HG02938 (cell line): ENCODE results near the gene ANKRD2.
"Not testable (repeated sequence)": the region's sequence is repeated elsewhere in the genome, so short reads cannot be mapped to it uniquely, and the experiment has no call there.

Experiments used
- ATAC-seq: cut with Tn5 transposase; IDR thresholded peaks from one replicate; pipeline ENCODE4 v1.9.1; 2021; ENCODE audit warnings: mild to moderate bottlenecking, moderate library complexity; ENCODE audit not compliant: unreplicated experiment

The ANKRD2 gene

DNA sequence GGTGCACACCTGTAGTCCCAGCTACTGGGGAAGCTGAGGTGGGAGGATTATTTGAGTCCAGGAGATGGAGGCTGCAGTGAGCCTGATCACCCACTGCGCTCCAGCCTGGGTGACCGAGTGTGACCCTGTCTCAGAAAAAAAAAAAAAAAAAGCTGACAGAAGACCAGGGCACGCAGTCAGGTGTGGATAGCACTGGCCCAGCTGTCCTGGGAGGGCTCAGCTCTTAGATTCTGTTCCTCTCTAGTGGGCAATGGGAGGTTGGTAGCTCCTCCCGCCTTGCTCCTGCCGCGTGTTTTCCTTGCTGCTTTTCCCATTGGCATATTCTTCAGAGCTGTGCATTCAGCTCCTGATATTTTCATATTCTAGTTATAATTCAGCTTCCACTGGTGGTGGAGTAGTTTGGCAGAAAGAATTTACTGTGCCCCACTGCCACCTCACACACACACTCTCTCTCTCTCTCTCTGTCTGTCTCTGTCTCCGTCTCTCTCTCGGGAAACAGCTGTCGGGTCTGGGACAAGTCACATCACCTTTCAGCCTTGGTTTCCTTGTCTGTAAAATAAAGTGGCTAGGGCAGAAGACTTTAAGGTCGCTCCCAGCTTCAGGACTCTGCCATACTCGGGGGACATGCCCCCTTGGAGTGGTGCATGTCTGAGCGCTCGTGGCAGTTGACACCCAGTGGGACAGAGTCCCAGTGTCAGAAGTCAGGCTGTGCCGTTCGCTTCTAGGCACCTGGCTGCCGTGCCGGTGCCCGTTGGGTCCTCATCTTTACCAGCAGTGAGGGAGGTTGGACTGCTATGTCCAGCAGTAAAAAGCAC is 25.9 kb upstream of the ANKRD2 start:
- ATAC-seq: no peak

DNA sequence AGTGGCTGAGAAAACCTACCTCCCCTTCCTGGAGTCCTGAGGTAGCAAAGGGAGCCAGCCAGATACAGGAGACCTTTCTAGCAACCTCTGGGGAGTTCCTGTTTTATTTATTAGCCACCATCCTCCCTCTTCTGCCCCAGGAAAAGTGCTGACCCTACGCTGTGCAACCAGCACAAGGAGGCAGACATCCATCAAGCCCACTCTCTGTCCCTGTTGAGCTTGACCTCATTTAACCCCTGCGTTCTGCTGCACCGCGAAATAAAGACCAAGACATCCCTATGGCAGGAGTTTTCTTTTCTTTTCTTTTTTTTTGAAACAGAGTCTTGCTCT is 25.3 kb upstream of the ANKRD2 start:
- ATAC-seq: no peak

DNA sequence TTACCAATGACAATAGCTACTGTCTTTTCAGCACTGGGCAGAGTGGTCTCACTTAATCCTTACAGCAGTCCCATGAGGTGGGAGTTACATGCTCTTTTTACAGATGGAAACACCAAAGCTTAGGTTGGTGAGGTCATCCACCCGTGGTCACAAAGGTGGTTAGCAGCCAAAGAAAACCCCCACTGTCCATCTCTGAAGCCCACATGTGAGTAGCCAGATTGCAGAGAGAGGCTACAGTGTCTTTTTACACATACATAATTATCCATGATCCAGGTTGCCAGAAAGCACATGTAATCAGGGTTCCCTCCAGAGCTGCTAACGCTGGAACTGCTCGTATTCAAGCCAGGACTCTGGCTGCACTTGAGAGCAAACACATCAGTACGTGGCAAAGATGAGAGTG is 24.6 kb upstream of the ANKRD2 start:
- no peak for ATAC-seq

DNA sequence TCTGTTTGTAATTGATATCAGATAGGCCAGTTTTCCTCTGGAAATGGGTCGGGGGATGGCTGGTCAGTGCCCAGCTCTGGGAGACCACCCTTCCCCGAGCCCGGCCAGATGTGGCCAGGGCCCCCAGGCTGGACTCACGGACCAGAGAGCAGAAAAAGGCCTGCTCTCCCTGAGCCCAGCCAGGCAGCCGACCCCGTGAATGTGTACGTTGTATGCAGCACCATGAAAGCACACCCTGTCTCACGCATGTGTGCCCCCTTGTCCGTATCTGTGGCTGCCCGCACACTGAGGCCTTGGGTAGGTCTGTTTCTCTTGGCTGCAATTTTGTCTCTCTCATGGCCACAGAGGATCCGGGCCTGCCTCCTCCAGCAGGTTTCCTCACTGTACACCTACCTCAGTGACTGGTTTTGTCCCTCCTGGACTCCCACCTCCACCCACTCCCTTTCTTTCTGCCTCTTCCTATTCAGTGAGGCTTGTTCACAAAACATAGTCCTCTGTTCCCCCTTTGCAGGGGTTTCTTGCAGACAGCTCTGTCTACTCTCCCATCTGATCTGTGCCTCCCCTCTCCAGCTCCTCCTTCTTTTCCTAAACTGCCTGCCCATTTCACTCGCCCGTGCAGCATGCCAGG is 23.6 kb upstream of the ANKRD2 start:
- no peak for ATAC-seq

DNA sequence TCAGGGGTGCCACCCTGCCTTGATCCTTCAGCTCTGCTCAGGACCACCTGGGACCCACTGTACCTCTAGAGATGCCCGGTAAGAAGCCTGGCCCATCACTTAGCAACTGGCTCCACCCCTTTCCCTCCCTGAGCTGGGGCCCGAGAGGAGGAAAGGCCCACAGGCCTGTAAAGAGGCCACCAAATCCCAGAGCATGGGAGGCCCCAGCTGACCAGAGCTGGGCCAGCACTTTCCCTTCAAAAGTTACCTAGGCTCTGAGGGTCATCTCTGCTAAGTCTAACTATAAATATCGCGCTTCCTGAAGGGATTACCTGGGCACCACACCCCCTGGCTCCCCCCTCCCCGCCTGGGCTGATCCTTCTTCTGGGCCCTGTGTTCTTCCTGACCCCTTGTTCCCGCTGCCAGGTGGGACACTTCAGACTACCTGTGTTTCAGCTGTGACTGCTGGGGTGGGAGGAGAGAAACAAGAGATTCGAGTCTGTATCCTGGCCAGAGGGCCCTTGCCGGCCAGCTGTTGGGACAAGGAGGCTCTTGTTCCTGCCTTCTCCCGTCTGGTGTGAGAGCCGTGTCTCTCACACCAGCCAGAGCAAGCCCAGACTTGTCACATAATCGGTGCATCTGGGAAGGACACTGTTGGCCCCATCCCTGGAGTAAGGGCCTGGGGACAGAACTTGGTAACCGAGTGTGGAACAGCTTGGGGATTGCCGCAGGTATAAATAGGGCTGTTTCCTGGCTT is 22.8 kb upstream of the ANKRD2 start:
- ATAC-seq: no peak

DNA sequence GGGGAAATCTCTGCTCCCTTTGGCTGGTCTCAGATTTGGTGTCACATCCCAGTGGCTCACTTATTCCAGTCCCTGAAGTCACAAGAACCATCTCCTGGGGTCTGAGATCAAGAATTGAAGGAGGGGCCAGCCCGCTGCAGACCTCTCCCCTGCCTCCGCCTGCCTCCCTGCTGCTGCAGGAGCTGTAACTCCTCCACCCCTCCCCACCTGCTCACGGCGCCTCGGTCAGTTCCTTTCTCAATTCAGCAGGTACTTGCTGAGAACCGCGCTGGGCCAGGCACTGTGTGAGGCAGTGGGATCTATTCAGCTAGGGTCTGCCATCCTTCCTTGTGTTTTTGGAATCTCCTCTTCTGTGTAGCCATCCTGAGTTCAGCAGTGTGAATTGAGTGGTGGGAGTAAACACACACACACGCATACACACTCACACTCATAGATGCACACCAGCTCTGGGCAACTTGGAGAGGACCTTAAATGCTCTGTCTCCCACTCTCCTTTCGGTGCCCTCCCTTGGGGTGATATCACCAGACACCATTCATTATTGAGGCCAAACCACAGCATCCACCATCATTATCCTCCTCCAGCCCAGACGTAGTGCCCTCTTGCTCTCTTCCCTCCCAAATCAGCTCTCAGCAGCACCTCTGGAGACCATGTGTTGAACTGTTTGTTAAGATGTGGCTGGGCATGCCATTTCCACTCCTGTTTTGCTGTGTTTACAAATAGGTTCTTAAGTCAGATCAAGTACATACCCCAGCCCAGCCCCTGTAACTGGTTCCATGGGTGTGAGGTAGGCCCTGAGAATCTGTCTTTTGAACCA is 22.0 kb upstream of the ANKRD2 start:
- no peak for ATAC-seq

DNA sequence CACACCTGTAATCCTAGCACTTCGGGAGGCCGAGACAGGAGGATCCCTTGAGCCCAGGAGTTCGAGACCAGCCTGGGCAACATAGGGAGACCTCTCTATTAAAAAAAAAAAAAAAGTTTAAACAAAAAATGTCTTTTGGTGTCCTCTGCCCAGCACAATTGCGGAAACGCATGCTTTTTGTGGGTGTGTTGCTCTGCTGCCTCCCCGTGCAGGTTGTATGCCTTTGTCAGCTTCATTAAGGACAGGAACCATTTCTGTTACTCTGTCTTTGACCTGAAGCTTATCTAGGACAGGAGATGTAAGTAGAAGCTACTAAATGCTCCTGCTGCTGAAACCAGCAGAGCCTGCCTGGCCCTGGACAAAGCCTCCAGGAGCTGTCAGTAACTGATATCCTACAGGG is 21.3 kb upstream of the ANKRD2 start:
- ATAC-seq: no peak

DNA sequence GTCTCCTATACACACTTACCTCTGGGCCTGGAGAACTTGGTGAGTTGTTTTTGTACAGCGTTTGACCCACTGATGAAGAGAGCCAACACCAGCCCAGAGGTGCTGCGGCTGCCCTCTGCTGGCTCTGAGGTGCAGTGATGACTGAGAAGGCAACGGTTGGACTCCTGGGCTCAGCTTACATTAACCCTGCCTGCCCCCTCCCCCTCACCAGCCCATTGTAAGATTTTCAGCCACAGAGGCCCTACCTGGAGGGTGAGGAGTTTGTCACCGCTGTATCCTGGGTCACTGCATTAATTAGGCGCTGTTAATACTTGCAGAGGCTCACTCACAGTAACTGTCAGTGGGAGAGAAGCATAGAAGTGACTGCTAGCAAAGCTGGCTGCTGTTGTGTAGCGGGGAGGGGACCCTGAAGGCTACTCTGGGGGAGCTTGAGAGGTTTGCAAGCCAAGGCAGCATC is 19.0 kb upstream of the ANKRD2 start:
- ATAC-seq: no peak

DNA sequence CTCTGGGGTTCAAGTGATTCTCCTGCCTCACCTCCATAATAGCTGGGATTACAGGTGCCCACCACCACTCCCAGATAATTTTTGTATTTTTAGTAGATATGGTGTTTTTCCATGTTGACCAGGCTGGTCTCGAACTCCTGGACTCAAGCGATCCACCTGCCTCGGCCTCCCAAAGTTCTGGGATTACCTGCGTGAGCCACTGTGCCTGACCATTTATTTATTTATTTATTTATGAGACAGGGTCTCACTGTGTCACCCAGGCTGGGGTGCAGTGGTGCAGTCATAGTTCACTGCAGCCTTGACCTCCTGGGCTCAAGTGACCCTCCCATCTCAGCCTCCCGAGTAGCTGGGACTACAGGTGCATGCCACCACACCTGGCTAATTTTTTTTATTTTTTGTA is 18.2 kb upstream of the ANKRD2 start:
- not testable (repeated sequence) for ATAC-seq

DNA sequence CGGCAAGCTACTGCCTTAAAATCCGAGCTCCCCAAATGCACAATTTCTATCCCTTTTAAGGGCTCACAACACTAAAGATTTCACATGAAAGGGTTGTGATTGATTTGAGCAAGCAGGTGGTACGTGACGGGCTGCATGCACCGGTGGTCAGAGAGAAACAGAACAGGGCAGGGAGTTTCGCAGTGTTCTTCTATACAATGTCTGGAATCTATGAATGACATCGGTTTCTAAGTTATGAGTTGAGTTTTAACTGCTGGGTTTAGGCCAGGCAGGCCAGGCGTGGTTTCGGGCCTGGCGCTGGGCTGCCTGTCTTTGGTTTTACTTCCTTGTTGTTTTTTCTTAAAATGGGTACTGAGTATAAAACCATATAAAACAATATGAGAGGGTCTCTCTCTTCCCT is 17.0 kb upstream of the ANKRD2 start:
- not testable (repeated sequence) for ATAC-seq

DNA sequence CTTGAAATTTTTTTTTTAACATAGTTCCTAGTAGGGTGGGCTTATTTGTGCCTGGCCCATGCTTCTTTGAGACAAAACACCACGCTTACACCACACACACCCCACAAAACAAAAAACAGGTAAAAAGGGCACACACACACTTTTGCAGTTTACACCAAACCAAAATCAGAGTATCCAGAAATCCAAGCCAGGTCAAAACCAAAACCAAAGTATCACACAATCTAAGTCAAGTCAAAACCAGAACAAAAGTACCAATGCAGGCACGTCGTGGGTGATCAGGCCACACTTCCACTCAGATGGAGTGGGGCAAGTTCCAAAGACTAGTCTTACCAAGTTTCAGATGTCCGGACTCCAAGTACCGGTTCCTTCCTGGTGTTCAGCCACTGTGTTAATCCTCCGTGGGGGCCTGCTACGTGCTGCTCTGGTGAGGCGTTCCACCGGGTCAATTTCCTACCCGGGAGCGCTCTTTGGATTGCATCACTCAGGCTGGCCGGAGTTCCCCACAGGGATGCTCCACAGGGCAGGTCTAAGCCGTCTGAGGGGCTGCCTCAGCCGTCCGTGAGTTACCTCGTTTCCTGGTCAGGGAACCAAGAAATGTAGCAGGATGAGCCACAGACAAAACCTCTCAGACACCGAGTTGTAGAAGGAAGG is 11.7 kb upstream of the ANKRD2 start:
- not testable (repeated sequence) for ATAC-seq

DNA sequence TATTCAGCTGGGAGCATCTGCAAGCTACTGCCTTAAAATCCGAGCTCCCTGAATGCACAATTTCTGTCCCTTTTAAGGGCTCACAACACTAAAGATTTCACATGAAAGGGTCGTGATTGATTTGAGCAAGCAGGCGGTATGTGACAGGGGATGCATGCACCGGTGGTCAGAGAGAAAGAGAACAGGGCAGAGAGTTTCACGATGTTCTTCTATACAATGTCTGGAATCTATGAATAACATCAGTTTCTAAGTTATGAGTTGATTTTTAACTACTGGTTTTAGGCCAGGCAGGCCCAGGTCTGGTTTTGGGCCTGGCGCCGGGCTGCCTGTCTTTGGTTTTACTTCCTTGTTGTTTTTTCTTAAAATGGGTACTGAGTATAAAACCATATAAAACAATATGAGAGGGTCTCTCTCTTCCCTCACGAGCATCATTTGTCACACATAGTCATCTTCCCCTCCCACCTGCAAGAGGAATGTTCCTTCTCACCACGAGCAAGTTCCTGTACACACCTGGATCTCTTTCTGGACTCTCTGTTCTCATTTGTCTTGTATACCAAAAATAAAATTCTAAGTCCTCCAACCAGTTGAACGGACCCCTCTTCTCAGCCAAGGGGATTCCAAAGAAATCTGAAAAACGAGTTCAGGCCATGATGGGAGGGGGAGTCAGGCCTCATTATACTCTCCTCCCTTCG is 11.0 kb upstream of the ANKRD2 start:
- ATAC-seq: not testable (repeated sequence)

DNA sequence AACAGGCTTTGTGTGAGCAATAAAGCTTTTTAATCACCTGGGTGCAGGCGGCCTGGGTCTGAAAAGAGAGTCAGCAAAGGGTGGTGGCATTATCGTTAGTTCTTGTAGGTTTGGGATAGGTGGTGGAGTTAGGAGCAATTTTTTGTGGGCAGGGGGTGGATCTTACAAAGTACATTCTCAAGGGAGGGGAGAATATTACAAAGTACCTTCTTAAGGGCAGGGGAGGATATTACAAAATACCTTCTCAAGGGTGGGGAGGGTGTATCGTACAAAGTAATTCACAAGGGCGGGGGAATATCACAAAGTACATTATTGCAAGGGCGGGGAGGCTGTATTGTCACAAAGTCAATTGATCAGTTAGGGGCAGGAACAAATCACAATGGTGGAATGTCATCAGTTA is 10.2 kb upstream of the ANKRD2 start:
- not testable (repeated sequence) for ATAC-seq

DNA sequence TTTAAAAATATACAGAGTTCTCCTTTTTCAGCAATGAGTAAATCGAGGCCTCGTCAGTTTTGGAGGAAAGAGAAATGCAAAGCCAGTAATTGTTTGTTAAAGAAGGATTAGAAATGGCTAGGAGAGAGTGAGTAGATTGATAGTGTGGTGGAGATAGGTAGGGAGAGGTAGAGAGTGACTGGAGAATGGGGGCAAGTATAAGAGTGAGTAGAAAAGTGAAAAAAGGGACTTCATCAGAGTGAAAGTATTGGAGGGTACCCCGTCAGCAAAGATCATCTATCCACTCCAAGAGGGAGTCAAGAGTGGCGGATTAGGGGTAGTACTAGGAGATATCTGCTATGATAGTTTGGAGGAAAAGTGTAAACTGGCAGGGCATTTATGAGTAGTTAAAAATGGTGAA is 9.2 kb upstream of the ANKRD2 start:
- no peak for ATAC-seq

DNA sequence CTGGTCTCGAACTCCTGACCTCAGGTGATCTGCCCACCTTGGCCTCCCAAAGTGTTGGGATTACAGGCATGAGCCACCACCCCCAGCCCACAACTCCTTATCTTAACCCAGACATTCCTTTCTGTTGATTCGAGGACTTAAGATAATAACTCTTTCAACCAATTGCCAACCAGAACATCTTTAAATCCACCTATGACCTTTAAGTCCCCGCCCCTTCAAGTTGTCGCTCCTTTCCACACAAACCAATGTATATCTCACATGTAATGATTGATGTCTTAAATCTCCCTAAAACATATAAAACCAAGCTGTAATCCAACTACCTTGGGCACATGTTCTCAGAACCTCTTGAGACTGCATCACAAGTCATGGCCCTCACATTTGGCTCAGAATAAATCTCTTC is 7.8 kb upstream of the ANKRD2 start:
- ATAC-seq: no peak

DNA sequence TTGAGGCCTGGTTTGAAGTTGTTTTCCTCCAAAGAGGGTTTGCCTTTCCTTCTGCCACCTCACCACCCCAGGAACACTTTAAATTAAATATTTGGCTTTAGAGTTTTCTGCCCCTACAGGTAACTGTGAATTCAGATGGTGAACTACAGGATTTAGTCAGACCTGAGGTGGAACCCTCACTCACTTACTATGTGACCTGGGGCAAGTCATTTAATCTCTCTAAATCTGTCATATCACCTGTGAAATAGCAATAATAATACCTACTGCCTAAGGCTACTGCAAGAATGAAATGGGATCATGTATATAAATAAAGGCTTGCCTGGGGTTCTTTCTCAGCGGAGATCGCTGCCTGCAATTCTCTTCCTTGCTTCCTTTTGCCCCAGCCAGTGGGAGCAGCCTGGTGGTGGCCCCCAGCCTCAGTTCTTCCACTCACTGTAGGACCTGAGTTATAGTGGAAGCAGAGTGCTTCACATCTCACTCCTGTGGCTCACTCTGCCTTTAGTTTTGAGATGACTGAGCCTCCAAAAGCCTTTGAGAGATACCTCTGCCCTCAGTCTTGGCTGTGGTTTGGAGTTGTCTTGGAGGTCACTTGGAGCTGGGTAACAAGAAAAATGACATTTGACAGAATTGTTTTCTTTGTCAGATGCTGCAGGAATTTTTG is 6.1 kb upstream of the ANKRD2 start:
- ATAC-seq: no peak

DNA sequence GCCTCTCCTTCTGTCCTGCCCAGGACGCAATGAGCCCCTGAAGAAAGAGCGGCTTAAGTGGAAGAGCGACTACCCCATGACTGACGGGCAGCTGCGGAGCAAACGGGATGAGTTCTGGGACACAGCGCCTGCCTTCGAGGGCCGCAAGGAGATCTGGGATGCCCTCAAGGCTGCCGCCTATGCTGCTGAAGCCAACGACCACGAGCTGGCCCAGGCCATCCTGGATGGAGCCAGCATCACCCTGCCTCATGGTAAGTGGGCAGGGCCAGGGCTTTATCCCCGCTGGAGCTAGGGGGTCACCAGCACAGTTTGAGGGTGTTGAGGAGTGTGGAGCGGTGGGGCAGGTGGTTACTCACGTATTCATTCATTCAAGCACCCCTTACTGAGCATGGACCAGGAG is 4.7 kb upstream of the ANKRD2 start:
- ATAC-seq: no peak

DNA sequence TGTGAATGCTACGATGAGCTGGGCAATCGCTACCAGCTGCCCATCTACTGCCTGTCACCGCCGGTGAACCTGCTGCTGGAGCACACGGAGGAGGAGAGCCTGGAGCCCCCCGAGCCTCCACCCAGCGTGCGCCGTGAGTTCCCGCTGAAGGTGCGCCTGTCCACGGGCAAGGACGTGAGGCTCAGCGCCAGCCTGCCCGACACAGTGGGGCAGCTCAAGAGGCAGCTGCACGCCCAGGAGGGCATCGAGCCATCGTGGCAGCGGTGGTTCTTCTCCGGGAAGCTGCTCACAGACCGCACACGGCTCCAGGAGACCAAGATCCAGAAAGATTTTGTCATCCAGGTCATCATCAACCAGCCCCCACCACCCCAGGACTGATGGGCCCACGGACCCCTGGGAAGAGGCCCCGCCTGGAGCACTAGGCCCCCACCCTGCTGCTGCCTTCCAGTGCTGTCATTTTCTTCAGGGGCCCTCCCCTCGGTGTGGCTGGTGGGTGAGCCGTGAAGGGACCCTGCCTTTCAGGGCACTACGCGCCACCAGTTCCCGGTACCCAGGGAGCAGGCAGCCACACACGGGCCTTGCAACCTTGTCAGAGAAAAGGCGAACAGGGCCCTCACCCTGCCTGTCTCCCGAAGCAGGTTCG is 2.3 kb upstream of the ANKRD2 start:
- no peak for ATAC-seq
